Measurements from ENCODE around the gene DEFB129.
A peak's percentile ranks its signal among the peaks of the same experiment; 100 is the strongest.

DNA sequence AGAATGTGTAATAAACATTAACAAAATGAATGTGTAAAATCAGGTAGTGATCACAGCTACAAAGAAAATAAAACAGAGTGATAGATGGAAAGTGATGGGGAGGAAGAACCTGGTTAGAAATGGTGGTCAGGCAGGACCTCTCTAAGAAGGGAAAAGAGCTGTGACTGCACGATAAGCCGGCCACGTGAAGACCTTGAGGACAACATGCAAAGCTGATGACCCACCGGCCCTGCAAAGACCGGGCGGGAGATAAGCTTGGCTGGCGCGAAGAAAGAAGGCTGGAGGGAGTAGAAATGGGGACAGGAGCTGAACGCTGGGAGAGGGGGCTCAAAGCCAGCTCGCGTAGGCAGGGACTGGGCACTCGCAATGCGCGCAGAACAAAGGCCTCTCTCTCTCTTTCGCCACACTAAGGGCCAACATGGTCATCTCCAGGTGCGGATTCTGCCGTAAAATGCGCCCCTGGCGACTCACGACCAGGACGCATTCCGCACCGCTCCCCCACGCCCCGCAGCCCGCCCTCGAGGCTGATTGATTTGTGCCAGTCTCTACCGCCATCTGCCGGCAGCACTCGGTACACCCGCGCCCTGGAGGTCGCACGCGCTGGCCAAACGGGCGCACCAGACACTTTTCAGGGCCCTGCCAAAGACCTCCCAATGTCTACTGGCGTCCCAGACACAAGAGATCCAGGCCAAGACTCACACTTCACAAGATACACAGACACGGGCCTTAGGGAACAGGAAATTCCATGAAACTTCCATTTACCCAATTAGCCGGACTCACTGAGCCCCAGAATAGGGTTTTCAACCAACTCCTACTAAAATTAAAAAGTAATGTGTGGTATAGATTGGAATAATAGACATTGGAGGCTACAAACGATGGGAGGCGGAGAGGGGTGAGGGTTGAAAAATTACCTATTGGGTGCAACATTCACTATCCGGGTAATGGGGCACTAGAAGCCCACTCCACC, 39.8 kb downstream of the DEFB129 start:
- TF ChIP-seq, protein P1, sequence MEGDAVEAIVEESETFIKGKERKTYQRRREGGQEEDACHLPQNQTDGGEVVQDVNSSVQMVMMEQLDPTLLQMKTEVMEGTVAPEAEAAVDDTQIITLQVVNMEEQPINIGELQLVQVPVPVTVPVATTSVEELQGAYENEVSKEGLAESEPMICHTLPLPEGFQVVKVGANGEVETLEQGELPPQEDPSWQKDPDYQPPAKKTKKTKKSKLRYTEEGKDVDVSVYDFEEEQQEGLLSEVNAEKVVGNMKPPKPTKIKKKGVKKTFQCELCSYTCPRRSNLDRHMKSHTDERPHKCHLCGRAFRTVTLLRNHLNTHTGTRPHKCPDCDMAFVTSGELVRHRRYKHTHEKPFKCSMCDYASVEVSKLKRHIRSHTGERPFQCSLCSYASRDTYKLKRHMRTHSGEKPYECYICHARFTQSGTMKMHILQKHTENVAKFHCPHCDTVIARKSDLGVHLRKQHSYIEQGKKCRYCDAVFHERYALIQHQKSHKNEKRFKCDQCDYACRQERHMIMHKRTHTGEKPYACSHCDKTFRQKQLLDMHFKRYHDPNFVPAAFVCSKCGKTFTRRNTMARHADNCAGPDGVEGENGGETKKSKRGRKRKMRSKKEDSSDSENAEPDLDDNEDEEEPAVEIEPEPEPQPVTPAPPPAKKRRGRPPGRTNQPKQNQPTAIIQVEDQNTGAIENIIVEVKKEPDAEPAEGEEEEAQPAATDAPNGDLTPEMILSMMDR (IDR thresholded peaks at IDR 0.05 in 8 of 11, conservative IDR thresholded peaks at IDR 0.05 in 3 of 11), result peak; percentile 93 to 98 (median 97)
- TF ChIP-seq POLR2A (IDR thresholded peaks at IDR 0.05), result no peak

Data from spleen (tissue), 7 donors.